Dedifferentiated amniotic fluid mesenchymal stem cell (primary cell): ENCODE measurements around the gene ZNF580.

Source experiments
- DNase-seq: peaks from one replicate; pipeline ENCODE4 v3.0.0-alpha.2; 2016; ENCODE audit errors: extremely low spot score

The ZNF580 gene

GRCh38 chr19:55677572-55678028 lies 36.8 kb downstream of the ZNF580 start:
- no peak for DNase-seq

- DNase-seq: no peak
Observed at GRCh38 chr19:55678121-55678671, 37.4 kb downstream of the ZNF580 start.

- DNase-seq: no peak
Observed at GRCh38 chr19:55679343-55680257, 38.8 kb downstream of the ZNF580 start.

GRCh38 chr19:55680339-55681130 lies 39.7 kb downstream of the ZNF580 start:
- DNase-seq: no peak

GRCh38 chr19:55681131-55682092 lies 40.6 kb downstream of the ZNF580 start:
- DNase-seq: no peak

- no peak for DNase-seq
Observed at GRCh38 chr19:55683449-55684261, 42.9 kb downstream of the ZNF580 start.

- no peak for DNase-seq
Observed at GRCh38 chr19:55684946-55685681, 44.3 kb downstream of the ZNF580 start.

GRCh38 chr19:55685776-55686175 lies 45.0 kb downstream of the ZNF580 start:
- DNase-seq: no peak

GRCh38 chr19:55686311-55687050 lies 45.7 kb downstream of the ZNF580 start:
- no peak for DNase-seq

GRCh38 chr19:55687281-55688201 lies 46.7 kb downstream of the ZNF580 start:
- DNase-seq: no peak

GRCh38 chr19:55688422-55689218 lies 47.8 kb downstream of the ZNF580 start:
- DNase-seq: no peak

GRCh38 chr19:55689411-55690108 lies 48.8 kb downstream of the ZNF580 start:
- no peak for DNase-seq

GRCh38 chr19:55690109-55690768 lies 49.4 kb downstream of the ZNF580 start:
- DNase-seq: no peak

GRCh38 chr19:55690769-55691545 lies 50.2 kb downstream of the ZNF580 start:
- no peak for DNase-seq
